Mesothelial cell of epicardium (in vitro differentiated cells): Measurements from ENCODE around the gene PCSK6. TPM values are rescaled to one million over a fixed set of nuclear protein-coding genes. Genes with fewer than 3 reads are reported as not detected.

Experiments
- DNase-seq, 2 experiments: peaks; one replicate each; pipeline ENCODE4 v3.0.0; 2021; ENCODE audit warnings: low spot score in 2 of 2; ENCODE audit not compliant: unreplicated experiment in 2 of 2
- H3K27ac Mint-ChIP-seq: 2 replicates; pipeline ENCODE4 v1.8.0; 2021; ENCODE audit warnings: mixed read lengths
- H3K27me3 Mint-ChIP-seq: 2 replicates; pipeline ENCODE4 v1.8.0; 2021; ENCODE audit warnings: low read depth, mixed read lengths
- H3K36me3 Mint-ChIP-seq: 2 replicates; pipeline ENCODE4 v1.8.0; 2021; ENCODE audit warnings: mixed read lengths
- H3K4me1 Mint-ChIP-seq: 2 replicates; pipeline ENCODE4 v1.8.0; 2021; ENCODE audit warnings: mixed read lengths
- H3K4me3 Mint-ChIP-seq: 2 replicates; pipeline ENCODE4 v1.8.0; 2021; ENCODE audit warnings: mild to moderate bottlenecking, moderate library complexity, mixed read lengths
- H3K9me3 Mint-ChIP-seq: 2 replicates; pipeline ENCODE4 v1.8.0; 2021; ENCODE audit warnings: mixed read lengths
- CTCF ChIP-seq: fragments of 200-600 bp; sonication (generic); IDR thresholded peaks from one replicate; pipeline ENCODE4 v1.5.0; 2021; ENCODE audit warnings: antibody characterized with exemption; ENCODE audit not compliant: unreplicated experiment
- total RNA-seq: library from RNA; stranded (reverse); gene quantifications from 3 replicates; pipeline ENCODE4 v1.2.1, GENCODE V29; 2021

PCSK6 gene
- total RNA-seq, 1 donor from 2014 or later, result 4.5 TPM

DNA sequence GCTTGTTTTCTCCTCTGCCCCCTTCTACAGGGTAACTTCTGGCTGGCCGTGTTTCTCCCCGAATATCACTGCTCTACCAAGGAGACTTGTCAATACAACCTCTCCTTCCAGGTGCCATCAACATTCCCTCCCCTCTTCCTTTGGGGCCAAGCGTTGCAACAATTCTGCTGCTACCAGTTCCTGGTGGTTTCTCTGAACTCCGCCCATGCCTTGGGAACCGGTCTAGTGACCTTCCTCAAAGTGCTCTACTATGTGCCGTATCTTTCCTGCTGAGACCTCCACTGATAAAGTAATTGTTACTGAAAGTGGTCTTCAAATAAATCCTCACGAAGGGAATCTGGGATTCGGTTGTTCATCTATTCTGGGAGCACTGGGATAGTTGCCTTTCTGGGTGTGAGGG lies 26.2 kb downstream of the PCSK6 start:
- Mint-ChIP-seq H3K4me1 (no peaks in the 10 kb centered on the region), H3K27me3 (peaks cover 24% of the 10 kb centered on the region), H3K9me3 (peaks cover 10% of the 10 kb centered on the region), H3K4me3 (no peak overlapping the region), H3K27ac (no peak overlapping the region), H3K36me3 (no peaks in the 10 kb centered on the region)
- DNase-seq, result no peak
- no peak for TF ChIP-seq CTCF

GRCh38 chr15:101461097-101461496 lies 28.4 kb downstream of the PCSK6 start:
- Mint-ChIP-seq H3K4me1 (no peaks in the 10 kb centered on the region), H3K9me3 (peaks cover 8% of the 10 kb centered on the region), H3K27ac (no peak overlapping the region), H3K36me3 (no peaks in the 10 kb centered on the region), H3K27me3 (peaks cover 16% of the 10 kb centered on the region), H3K4me3 (no peak overlapping the region)
- DNase-seq, result no peak
- TF ChIP-seq CTCF, result no peak

- Mint-ChIP-seq H3K27ac (no peak overlapping the region), H3K9me3 (no peaks in the 10 kb centered on the region)
- DNase-seq, result no peak
Measured at GRCh38 chr15:101459579-101460300, 29.8 kb downstream of the PCSK6 start.

GRCh38 chr15:101458908-101459578 lies 30.5 kb downstream of the PCSK6 start:
- Mint-ChIP-seq H3K4me1 (no peaks in the 10 kb centered on the region), H3K27ac (no peak overlapping the region), H3K36me3 (no peaks in the 10 kb centered on the region), H3K4me3 (no peak overlapping the region), H3K9me3 (no peaks in the 10 kb centered on the region), H3K27me3 (peaks cover 16% of the 10 kb centered on the region)
- DNase-seq, result no peak
- no peak for TF ChIP-seq CTCF

More at GRCh38 chr15:101459579-101460300, 29.8 kb downstream of the PCSK6 start:
- TF ChIP-seq CTCF, result no peak
- Mint-ChIP-seq H3K4me3 (no peak overlapping the region), H3K36me3 (no peaks in the 10 kb centered on the region), H3K27me3 (peaks cover 16% of the 10 kb centered on the region), H3K4me1 (no peaks in the 10 kb centered on the region)

DNA sequence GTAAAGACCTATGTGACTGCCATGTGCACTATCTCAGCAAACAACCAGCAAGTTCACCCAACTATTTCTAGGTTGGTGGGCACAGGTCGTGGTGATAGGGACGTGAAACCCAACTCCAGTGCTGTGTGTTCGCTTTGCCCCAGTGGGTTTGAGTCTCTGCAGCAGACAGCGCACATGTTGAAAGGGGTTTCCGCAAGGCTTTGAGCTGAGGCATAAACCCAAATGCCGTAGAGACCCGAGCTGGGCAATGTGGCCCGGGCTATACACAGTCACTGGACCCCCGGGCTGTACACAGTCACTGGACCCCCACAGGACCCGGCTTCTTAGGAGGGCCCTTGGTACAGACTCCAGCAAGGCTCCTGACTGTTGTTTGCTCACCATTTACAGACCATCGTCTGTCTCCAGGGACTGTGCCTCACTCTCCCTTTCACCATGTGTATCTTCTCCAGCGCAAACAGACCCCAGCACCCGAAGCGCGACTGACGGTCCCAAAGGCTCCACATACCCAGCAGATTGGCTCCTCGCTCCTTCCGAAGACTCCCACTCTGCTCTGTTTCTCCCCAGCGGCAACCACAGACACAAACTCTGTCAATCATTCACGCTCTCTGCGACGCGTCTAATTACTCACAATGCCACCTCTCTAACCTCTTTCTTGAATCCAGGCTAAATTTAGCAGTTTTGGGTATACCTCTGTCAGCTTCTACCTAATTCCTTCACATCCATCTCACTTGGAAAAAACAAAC lies 31.2 kb downstream of the PCSK6 start:
- no peak overlapping the region for H3K4me3 Mint-ChIP-seq
- no peaks in the 10 kb centered on the region for H3K4me1 Mint-ChIP-seq
- no peak for DNase-seq
- H3K27ac Mint-ChIP-seq, result no peak overlapping the region
- H3K27me3 Mint-ChIP-seq, result peaks cover 21% of the 10 kb centered on the region
- no peaks in the 10 kb centered on the region for H3K9me3 Mint-ChIP-seq
- TF ChIP-seq CTCF, result no peak
- H3K36me3 Mint-ChIP-seq, result no peaks in the 10 kb centered on the region
